Transverse colon (tissue), 4 donors: ENCODE data around the gene ZNF768.

Experiments used
- CTCF ChIP-seq, 5 experiments: fragments of 200-600 bp in 3 of 5; fragments of 450-650 bp in 2 of 5; sonication (generic) in 3 of 5; IDR thresholded peaks; 1 replicate in 2 of 5; 2 replicates in 3 of 5; pipeline ENCODE4 v1.5.1; 2016 to 2017; ENCODE audit warnings: antibody characterized with exemption in 5 of 5, inconsistent platforms in 3 of 5, mild to moderate bottlenecking in 2 of 5, moderate library complexity in 1 of 5
- EP300 ChIP-seq: sonication (generic); formaldehyde crosslinking; IDR thresholded peaks from one replicate; pipeline ENCODE4 v1.6.1; 2017; ENCODE audit warnings: antibody characterized with exemption, low read depth
- POLR2AphosphoS5 ChIP-seq, 3 donors: sonication (generic); formaldehyde crosslinking; IDR thresholded peaks; one replicate each; pipeline ENCODE4 v1.6.1; 2016; ENCODE audit warnings: antibody characterized with exemption in 3 of 3

GRCh38 chr16:30539000-30539964, 12.9 kb upstream of the ZNF768 start:
- no peak for TF ChIP-seq CTCF (IDR thresholded peaks at IDR 0.05)
- no peak for TF ChIP-seq EP300
- no peak for TF ChIP-seq POLR2AphosphoS5 (IDR thresholded peaks at IDR 0.05)
